NCI-H526 treated with DMSO at 0.1 percent for 48 hours (cell line): Measurements from ENCODE around the gene NTN5.

Source experiments
- DNase-seq: peaks from one replicate; lab custom pipeline; 2025; lab: John Stamatoyannopoulos, UW

NTN5 gene

GRCh38 chr19:48614436-48615230, 58.2 kb downstream of the NTN5 start, which contains the start of gene FAM83E:
Gene FAM83E, minus strand, starts transcription at chr19:48615076. Its CDS starts 1,704 bp downstream, at chr19:48613372.
- DNase-seq, result no peak

- no peak for DNase-seq
Measured at GRCh38 chr19:48613852-48614435, 58.9 kb downstream of the NTN5 start.

GRCh38 chr19:48613024-48613851, 59.6 kb downstream of the NTN5 start:
- no peak for DNase-seq

GRCh38 chr19:48611872-48612271, 60.9 kb downstream of the NTN5 start:
- DNase-seq, result no peak
